ENCODE results near the gene CMTM1. TPM values are rescaled to one million over a fixed set of nuclear protein-coding genes. Genes with fewer than 3 reads are reported as not detected.

Gene CMTM1
- total RNA-seq, 2 experiments from 2014 or later, result 16.6 to 17.8 TPM

- Mint-ChIP-seq H3K27ac (no peak overlapping the region), H3K4me1 (peaks cover 21% of the 10 kb centered on the region), H3K9me3 (no peaks in the 10 kb centered on the region), H3K36me3 (ENCODE audit: low read depth) (peaks cover 15% of the 10 kb centered on the region), H3K4me3 (no peak overlapping the region), H3K27me3 (no peaks in the 10 kb centered on the region)
- POLR2A ChIA-PET, result interaction anchor here (1.1 to 6.3 kb wide), 2 partner anchors 10 to 21 kb away, joined by 3 to 36 read pairs; partner anchors contain the start of gene CKLF
- CTCF ChIA-PET, result interaction anchor here (0.8 to 1.5 kb wide), 2 partner anchors 10 to 19 kb away, joined by 3 read pairs; partner anchors contain the start of gene CKLF
- DNase-seq, result no peak
These were observed 23.8 kb upstream of the CMTM1 start for GRCh38 chr16:66542396-66542795.

GRCh38 chr16:66543541-66543940, 22.7 kb upstream of the CMTM1 start:
- Mint-ChIP-seq H3K27ac (no peak overlapping the region), H3K4me3 (no peak overlapping the region), H3K9me3 (no peaks in the 10 kb centered on the region), H3K36me3 (ENCODE audit: low read depth) (peaks cover 7% of the 10 kb centered on the region), H3K4me1 (peaks cover 28% of the 10 kb centered on the region), H3K27me3 (no peaks in the 10 kb centered on the region)
- ChIA-PET POLR2A (interaction anchor here (0.7 to 6.3 kb wide), 3 partner anchors 9 to 21 kb away, joined by 3 to 36 read pairs (median 4); partner anchors contain the start of gene CKLF), CTCF (interaction anchor here (0.8 to 1.5 kb wide), 4 partner anchors 8 to 19 kb away, joined by 3 read pairs; no protein-coding TSS in a partner anchor)
- DNase-seq, result peak; percentile 9

- ChIA-PET POLR2A (interaction anchor here (0.7 to 6.3 kb wide), 3 partner anchors 8 to 22 kb away, joined by 3 to 36 read pairs (median 4); partner anchors contain the start of gene CKLF), CTCF (interaction anchor here (0.5 to 1.5 kb wide), 4 partner anchors 11 to 65 kb away, joined by 3 read pairs; no protein-coding TSS in a partner anchor)
- H3K9me3 Mint-ChIP-seq, result no peaks in the 10 kb centered on the region
- peak; percentile 1 for DNase-seq
- H3K27ac Mint-ChIP-seq, result no peak overlapping the region
- H3K4me3 Mint-ChIP-seq, result no peak overlapping the region
- peaks cover 3% of the 10 kb centered on the region for H3K36me3 Mint-ChIP-seq (ENCODE audit: low read depth)
- H3K27me3 Mint-ChIP-seq, result no peaks in the 10 kb centered on the region
- peaks cover 31% of the 10 kb centered on the region for H3K4me1 Mint-ChIP-seq
These were observed 22.1 kb upstream of the CMTM1 start for GRCh38 chr16:66544016-66544757.

- ChIA-PET POLR2A (interaction anchor here (1.0 to 9.9 kb wide), 8 partner anchors 8 to 57 kb away, joined by 3 to 286 read pairs (median 4); partner anchors contain the start of gene CMTM3), CTCF (interaction anchor here (1.4 to 2.6 kb wide), 3 partner anchors 24 to 141 kb away, joined by 4 to 9 read pairs (median 8); no protein-coding TSS in a partner anchor)
- Mint-ChIP-seq H3K4me1 (peaks cover 39% of the 10 kb centered on the region), H3K9me3 (no peaks in the 10 kb centered on the region), H3K27me3 (no peaks in the 10 kb centered on the region), H3K36me3 (ENCODE audit: low read depth) (peaks cover 9% of the 10 kb centered on the region), H3K4me3 (no peak overlapping the region), H3K27ac (no peak overlapping the region)
- DNase-seq, result peak; percentile 9
These were observed 18.9 kb upstream of the CMTM1 start for GRCh38 chr16:66547101-66547989.

- Mint-ChIP-seq H3K4me3 (no peak overlapping the region), H3K9me3 (no peaks in the 10 kb centered on the region), H3K36me3 (ENCODE audit: low read depth) (peaks cover 16% of the 10 kb centered on the region), H3K4me1 (peaks cover 42% of the 10 kb centered on the region), H3K27ac (peak overlapping the region; percentile 78), H3K27me3 (no peaks in the 10 kb centered on the region)
- DNase-seq, result no peak
- ChIA-PET POLR2A (interaction anchor here (1.0 to 9.9 kb wide), 8 partner anchors 9 to 56 kb away, joined by 3 to 286 read pairs (median 4); partner anchors contain the start of gene CMTM3), CTCF (interaction anchor here (1.0 to 2.6 kb wide), 4 partner anchors 25 to 142 kb away, joined by 4 to 9 read pairs (median 6); no protein-coding TSS in a partner anchor)
These were observed 18.2 kb upstream of the CMTM1 start for GRCh38 chr16:66548068-66548467.

- Mint-ChIP-seq H3K4me1 (peaks cover 50% of the 10 kb centered on the region), H3K27ac (peak overlapping the region; percentile 78), H3K9me3 (no peaks in the 10 kb centered on the region), H3K4me3 (peak overlapping the region; percentile 71), H3K27me3 (no peaks in the 10 kb centered on the region), H3K36me3 (ENCODE audit: low read depth) (peaks cover 24% of the 10 kb centered on the region)
- ChIA-PET CTCF (interaction anchor here (1.0 to 2.6 kb wide), 3 partner anchors 33 to 142 kb away, joined by 4 to 8 read pairs (median 4); no protein-coding TSS in a partner anchor), POLR2A (interaction anchor here (0.6 to 9.9 kb wide), 7 partner anchors 9 to 55 kb away, joined by 3 to 286 read pairs (median 4); partner anchors contain the start of gene CMTM3)
- no peak for DNase-seq
These were observed 17.4 kb upstream of the CMTM1 start for GRCh38 chr16:66548868-66549267.

GRCh38 chr16:66549284-66550131, 16.7 kb upstream of the CMTM1 start, which contains the start of gene TK2:
TSS of gene TK2 (minus strand) at chr16:66550122. CDS start at chr16:66550061, 61 bp downstream.
- Mint-ChIP-seq H3K36me3 (ENCODE audit: low read depth) (peaks cover 30% of the 10 kb centered on the region), H3K4me3 (peak within 1 kb of the TSS; percentile 98), H3K9me3 (no peaks in the 10 kb centered on the region), H3K27me3 (no peaks in the 10 kb centered on the region), H3K27ac (peak within 1 kb of the TSS; percentile 91), H3K4me1 (peaks cover 57% of the 10 kb centered on the region)
- peak; percentile 55 for DNase-seq
- POLR2A ChIA-PET, result interaction anchor here (0.6 to 9.9 kb wide), 6 partner anchors 10 to 54 kb away, joined by 3 to 286 read pairs (median 22); partner anchors contain the start of gene CMTM3
- CTCF ChIA-PET, result interaction anchor here (2.6 to 4.9 kb wide), 3 partner anchors 14 to 40 kb away, joined by 8 to 43 read pairs (median 12); no protein-coding TSS in a partner anchor

- CTCF ChIA-PET, result interaction anchor here (0.6 to 4.9 kb wide), 16 partner anchors 8 to 279 kb away, joined by 3 to 43 read pairs (median 7); partner anchors contain the start of genes CMTM3 and NAE1
- Mint-ChIP-seq H3K27ac (peak overlapping the region; percentile 91), H3K4me1 (peaks cover 75% of the 10 kb centered on the region), H3K36me3 (ENCODE audit: low read depth) (peaks cover 46% of the 10 kb centered on the region), H3K9me3 (no peaks in the 10 kb centered on the region), H3K27me3 (no peaks in the 10 kb centered on the region), H3K4me3 (peak overlapping the region; percentile 98)
- peak; percentile 67 for DNase-seq
- POLR2A ChIA-PET, result interaction anchor here (0.7 to 9.9 kb wide), 18 partner anchors 9 to 145 kb away, joined by 4 to 286 read pairs (median 12); partner anchors contain the start of genes CMTM2 and CMTM3
These were observed 14.9 kb upstream of the CMTM1 start for GRCh38 chr16:66551348-66551759.

- Mint-ChIP-seq H3K4me3 (peak overlapping the region; percentile 98), H3K36me3 (ENCODE audit: low read depth) (peaks cover 51% of the 10 kb centered on the region), H3K9me3 (no peaks in the 10 kb centered on the region), H3K4me1 (peaks cover 78% of the 10 kb centered on the region), H3K27ac (peak overlapping the region; percentile 91), H3K27me3 (no peaks in the 10 kb centered on the region)
- POLR2A ChIA-PET, result interaction anchor here (0.7 to 9.9 kb wide), 25 partner anchors 9 to 279 kb away, joined by 3 to 286 read pairs (median 6); partner anchors contain the start of genes CMTM2, CMTM3, DYNC1LI2 and NAE1
- CTCF ChIA-PET, result interaction anchor here (0.6 to 4.9 kb wide), 21 partner anchors 9 to 321 kb away, joined by 3 to 43 read pairs (median 4); partner anchors contain the start of genes CMTM3 and NAE1
- no peak for DNase-seq
These were observed 14.4 kb upstream of the CMTM1 start for GRCh38 chr16:66551788-66552285.

GRCh38 chr16:66552286-66553177, 13.7 kb upstream of the CMTM1 start, which contains the start of gene CKLF:
TSS of gene CKLF (plus strand) at chr16:66552576. CDS start at chr16:66552716, 140 bp downstream.
- POLR2A ChIA-PET, result interaction anchor here (0.6 to 9.9 kb wide), 28 partner anchors 8 to 278 kb away, joined by 3 to 286 read pairs (median 6); partner anchors contain the start of genes CMTM3, DYNC1LI2 and NAE1
- H3K4me1 Mint-ChIP-seq, result peaks cover 77% of the 10 kb centered on the region
- H3K27ac Mint-ChIP-seq, result peak within 1 kb of the TSS; percentile 91

More at GRCh38 chr16:66552286-66553177, 13.7 kb upstream of the CMTM1 start, which contains the start of gene CKLF:
- peaks cover 55% of the 10 kb centered on the region for H3K36me3 Mint-ChIP-seq (ENCODE audit: low read depth)
- peak within 1 kb of the TSS; percentile 98 for H3K4me3 Mint-ChIP-seq
- peak; percentile 94 for DNase-seq
- H3K9me3 Mint-ChIP-seq, result no peaks in the 10 kb centered on the region
- no peaks in the 10 kb centered on the region for H3K27me3 Mint-ChIP-seq
- CTCF ChIA-PET, result interaction anchor here (0.8 to 4.9 kb wide), 19 partner anchors 8 to 321 kb away, joined by 3 to 43 read pairs (median 5); partner anchors contain the start of gene NAE1
